ENCODE measurements around the gene YES1. TPM values are rescaled to one million over a fixed set of nuclear protein-coding genes. Genes with fewer than 3 reads are reported as not detected.

Gene YES1
- total and polyA plus RNA-seq, 2 of the 8 experiments (the other 6 are each of a cell fraction or from before 2014, with no cell fraction given): 14.8 to 94.3 TPM

DNA sequence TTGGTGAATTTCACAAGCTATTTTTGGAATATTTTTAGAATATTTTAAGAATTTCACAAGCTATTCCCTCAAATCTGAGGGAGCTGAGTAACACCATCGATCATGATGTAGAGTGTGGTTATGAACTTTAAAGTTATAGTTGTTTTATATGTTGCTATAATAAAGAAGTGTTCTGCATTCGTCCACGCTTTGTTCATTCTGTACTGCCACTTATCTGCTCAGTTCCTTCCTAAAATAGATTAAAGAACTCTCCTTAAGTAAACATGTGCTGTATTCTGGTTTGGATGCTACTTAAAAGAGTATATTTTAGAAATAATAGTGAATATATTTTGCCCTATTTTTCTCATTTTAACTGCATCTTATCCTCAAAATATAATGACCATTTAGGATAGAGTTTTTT lies 138.7 kb downstream of the YES1 start:
- Histone ChIP-seq H2AK5ac (ENCODE audit: low read depth, low read length) (no peak overlapping the region), H3K79me2 (ENCODE audit: control insufficient read depth in 1 of 2, insufficient read depth in 2 of 2, low read length in 2 of 2) (no peaks in the 10 kb centered on the region), H2BK12ac (ENCODE audit: low read depth, low read length) (no peak overlapping the region), H3K4me2 (ENCODE audit: insufficient read depth in 1 of 2, low read depth in 2 of 2, low read length in 2 of 2) (no peak overlapping the region), H3K23me2 (ENCODE audit: low read depth, low read length) (no peaks in the 10 kb centered on the region; the same call in 1 of the 2 replicates), H2AFZ (ENCODE audit: low read length) (no peak overlapping the region), H4K91ac (replicated peaks; ENCODE audit: insufficient read length, low read length) (no peak overlapping the region), H2BK5ac (ENCODE audit: low read depth, low read length) (no peak overlapping the region), H2BK15ac (ENCODE audit: low read length) (no peak overlapping the region), H3K4me1 (replicated peaks in 1 of 4; ENCODE audit: control insufficient read depth in 3 of 4, insufficient read depth in 4 of 4, low read length in 3 of 4) (no peaks in the 10 kb centered on the region), H3K9me3 (ENCODE audit: insufficient read depth in 2 of 2, low read depth in 1 of 2, low read length in 1 of 2) (no peaks in the 10 kb centered on the region), H3K9ac (replicated peaks in 1 of 4; ENCODE audit: extremely low read depth in 1 of 4, low read depth in 3 of 4, low read length in 3 of 4) (no peak overlapping the region), H3K23ac (ENCODE audit: insufficient read length) (no peak overlapping the region), H3K27me3 (replicated peaks in 1 of 4; ENCODE audit: control insufficient read depth in 3 of 4, extremely low read depth in 1 of 4, insufficient read depth in 3 of 4, low read length in 3 of 4) (no peaks in the 10 kb centered on the region), H4K8ac (ENCODE audit: extremely low read depth, insufficient read depth, low read length) (no peak overlapping the region), H3K14ac (ENCODE audit: insufficient read length) (no peak overlapping the region), H2BK20ac (ENCODE audit: low read length) (no peak overlapping the region), H3K4me3 (ENCODE audit: extremely low read depth in 1 of 4, insufficient read depth in 2 of 4, low read depth in 3 of 4, low read length in 4 of 4) (no peak overlapping the region), H3K18ac (ENCODE audit: extremely low read depth, low read length) (no peak overlapping the region), H3K27ac (ENCODE audit: low read depth, low read length) (no peak overlapping the region), H3K36me3 (ENCODE audit: control insufficient read depth in 2 of 4, insufficient read depth in 4 of 4, low read length in 3 of 4) (peaks cover 12 to 81% (median 54%) of the 10 kb centered on the region in 4 experiments), H4K5ac (ENCODE audit: insufficient read length, low read depth, low read length) (no peak overlapping the region), H3K79me1 (ENCODE audit: low read depth, low read length) (no peaks in the 10 kb centered on the region), H3K56ac (replicated peaks; ENCODE audit: insufficient read length, low read depth, low read length) (no peak overlapping the region), H4K20me1 (replicated peaks in 1 of 2; ENCODE audit: control insufficient read depth in 1 of 2, insufficient read depth in 2 of 2, low read length in 2 of 2) (peaks cover 4% of the 10 kb centered on the region in 2 experiments), H3K4ac (replicated peaks; ENCODE audit: insufficient read length, low read depth, low read length) (no peak overlapping the region), H2BK120ac (replicated peaks; ENCODE audit: low read depth, low read length) (no peak overlapping the region)
- TF ChIP-seq SUZ12 (IDR thresholded peaks at IDR 0.05; ENCODE audit: low read length): no peak
- TF ChIP-seq NRF1 (IDR thresholded peaks at IDR 0.05; ENCODE audit: low read depth, low read length): no peak
- no peak for TF ChIP-seq NANOG (IDR thresholded peaks at IDR 0.05; ENCODE audit: insufficient read depth, low read depth, low read length, poor library complexity, severe bottlenecking)
- FAIRE-seq (no peak), DNase-seq (ENCODE audit: low read depth in 1 of 2, low spot score in 2 of 2) (no peak)
- ChIA-PET POLR2A (ENCODE audit: partially characterized antibody) (interaction anchor here (1.3 to 2.4 kb wide), 3 partner anchors 13 to 33 kb away, joined by 4 to 6 read pairs (median 5); partner anchors contain the start of gene TYMS), CTCF (ENCODE audit: partially characterized antibody) (interaction anchor here (0.6 to 2.0 kb wide), 7 partner anchors 10 to 159 kb away, joined by 3 to 10 read pairs (median 3); no protein-coding TSS in a partner anchor)
- WGBS, 2 experiments (ENCODE audit: extremely low coverage in 1 of 2, insufficient coverage in 1 of 2, insufficient read length in 1 of 2, insufficient replicate concordance in 2 of 2, low coverage in 1 of 2, low lambda C conversion rate in 2 of 2, missing lambda C conversion rate in 1 of 2): 94% methylated on average over 3 of the region's 3 CpGs; no CpG with 5 or more reads in 1 of the 2 experiments

Small RNA genes within 50 kb of the gene (small RNA-seq; reads per million reads assigned to genes)
- gene BOLA2P1 (ENCODE audit: insufficient read depth) (not detected), gene RNU1-109P (ENCODE audit: insufficient read depth) (not detected)

Other genes with a start within 250 kb of the YES1 start
- gene CETN1, start 231.9 kb downstream of the YES1 start, total RNA-seq (2021; fragmentation: NEBNext Ultra II Directional; extraction: Animal tissue kit (Norgen Biotek cat#: 25700)): not detected in 2 replicates
- not detected in 2 replicates for gene CETN1, start 231.9 kb downstream of the YES1 start, polyA plus RNA-seq (2011; rRNA removed)
- gene CLUL1, start 215.3 kb downstream of the YES1 start, total RNA-seq (2021; fragmentation: NEBNext Ultra II Directional; extraction: Animal tissue kit (Norgen Biotek cat#: 25700)): 0.59 TPM in 1 of 2 replicates, not detected in the other
- gene CLUL1, start 215.3 kb downstream of the YES1 start, polyA plus RNA-seq (2011; rRNA removed): 0.08 and 0.23 TPM in 2 replicates
- 85.1 and 91.9 TPM in 2 replicates for gene TYMS, start 154.6 kb downstream of the YES1 start, total RNA-seq (2021; fragmentation: NEBNext Ultra II Directional; extraction: Animal tissue kit (Norgen Biotek cat#: 25700))
- gene TYMS, start 154.6 kb downstream of the YES1 start, polyA plus RNA-seq (2011; rRNA removed): 76.8 and 110 TPM in 2 replicates
- gene ENOSF1, start 99.6 kb downstream of the YES1 start, total RNA-seq (2021; fragmentation: NEBNext Ultra II Directional; extraction: Animal tissue kit (Norgen Biotek cat#: 25700)): 25.6 and 26.4 TPM in 2 replicates
- gene ENOSF1, start 99.6 kb downstream of the YES1 start, polyA plus RNA-seq (2011; rRNA removed): 15.4 and 17.6 TPM in 2 replicates
- gene ADCYAP1, start 92.6 kb upstream of the YES1 start, total RNA-seq (2021; fragmentation: NEBNext Ultra II Directional; extraction: Animal tissue kit (Norgen Biotek cat#: 25700)): not detected in 2 replicates
- 0.02 and 0.14 TPM in 2 replicates for gene ADCYAP1, start 92.6 kb upstream of the YES1 start, polyA plus RNA-seq (2011; rRNA removed)